ENCODE data around the gene SSR4.

Gene SSR4

DNA sequence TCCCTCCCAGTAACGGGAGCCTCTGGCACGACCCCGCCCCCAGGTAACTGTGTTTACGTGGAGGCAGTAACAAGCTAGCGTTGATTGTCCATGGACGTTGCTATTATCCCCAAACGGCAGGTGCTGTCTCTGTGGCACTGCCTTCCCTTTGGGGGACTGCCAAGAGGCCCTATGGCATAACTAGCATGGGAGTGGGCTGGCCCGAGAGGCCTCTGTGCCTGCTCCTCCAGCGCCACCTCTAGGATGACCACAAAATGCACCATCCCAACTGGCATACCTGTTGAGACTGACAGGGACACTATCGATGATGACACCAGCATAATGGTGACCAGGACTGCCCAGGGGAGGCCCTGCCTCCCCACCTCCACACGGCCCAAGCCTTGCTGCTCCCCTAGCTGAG, 12.2 kb upstream of the SSR4 start:
- DNase-seq = no peak

GRCh38 chrX:153782871-153783270, 11.6 kb upstream of the SSR4 start:
- no peak for DNase-seq

DNA sequence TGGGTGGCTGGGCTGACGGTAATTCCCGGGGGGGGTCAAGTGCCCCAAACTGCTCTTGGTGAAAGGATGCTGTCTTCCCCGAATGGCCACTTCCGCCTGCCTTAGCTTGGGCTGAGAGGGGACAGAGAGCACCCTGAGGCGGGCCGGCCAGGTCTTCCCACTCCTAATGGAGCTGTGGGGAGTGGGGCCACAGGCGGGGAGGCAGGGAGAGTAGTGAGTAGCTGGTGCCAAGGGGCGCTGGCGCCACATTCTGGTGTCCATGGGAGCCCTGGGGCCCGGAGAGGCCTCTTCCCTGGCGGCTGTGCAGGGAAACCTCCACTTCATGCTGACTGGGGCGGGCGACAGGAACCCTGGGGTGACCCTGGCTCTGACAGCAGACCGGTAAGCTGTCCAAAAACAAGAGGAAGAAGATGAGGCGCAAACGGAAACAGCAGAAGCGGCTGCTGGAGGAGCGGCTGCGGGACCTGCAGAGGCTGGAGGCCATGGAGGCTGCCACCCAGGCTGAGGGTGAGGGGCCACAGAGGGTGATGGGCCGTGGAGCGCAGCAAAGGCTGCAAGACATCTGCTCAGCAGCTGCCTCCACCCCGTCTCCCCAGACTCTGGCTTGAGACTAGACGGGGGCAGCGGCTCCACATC, 11.0 kb upstream of the SSR4 start:
- DNase-seq = no peak

DNA sequence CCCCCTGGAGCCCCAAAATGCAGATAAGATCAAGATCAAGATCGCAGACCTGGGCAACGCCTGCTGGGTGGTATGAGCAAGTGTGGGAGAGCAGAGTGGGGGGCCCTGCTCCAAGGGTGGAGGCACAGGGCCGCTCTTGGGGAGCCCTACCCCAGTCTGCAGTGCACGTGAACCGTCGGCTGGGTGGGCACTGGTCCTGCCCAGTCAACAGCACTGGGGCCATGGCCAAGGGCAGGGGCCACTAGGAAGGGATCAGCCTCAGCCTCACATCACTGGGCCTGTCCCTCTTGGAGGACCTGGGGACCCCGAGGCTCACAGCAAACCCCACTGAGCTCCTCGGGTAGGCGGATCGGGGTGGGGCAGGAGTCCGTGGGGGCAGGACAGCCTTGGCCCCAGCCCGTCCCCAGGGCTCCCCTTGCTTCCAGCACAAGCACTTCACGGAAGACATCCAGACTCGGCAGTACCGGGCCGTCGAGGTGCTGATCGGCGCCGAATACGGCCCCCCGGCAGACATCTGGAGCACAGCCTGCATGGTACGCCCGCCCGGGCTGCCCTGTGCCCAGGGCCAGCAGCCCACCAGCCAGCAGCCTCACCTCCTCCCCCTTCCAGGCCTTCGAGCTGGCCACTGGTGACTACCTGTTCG, 10.0 kb upstream of the SSR4 start:
- no peak for DNase-seq

- DNase-seq = no peak
Measured at GRCh38 chrX:153786669-153787068, 7.8 kb upstream of the SSR4 start.

DNA sequence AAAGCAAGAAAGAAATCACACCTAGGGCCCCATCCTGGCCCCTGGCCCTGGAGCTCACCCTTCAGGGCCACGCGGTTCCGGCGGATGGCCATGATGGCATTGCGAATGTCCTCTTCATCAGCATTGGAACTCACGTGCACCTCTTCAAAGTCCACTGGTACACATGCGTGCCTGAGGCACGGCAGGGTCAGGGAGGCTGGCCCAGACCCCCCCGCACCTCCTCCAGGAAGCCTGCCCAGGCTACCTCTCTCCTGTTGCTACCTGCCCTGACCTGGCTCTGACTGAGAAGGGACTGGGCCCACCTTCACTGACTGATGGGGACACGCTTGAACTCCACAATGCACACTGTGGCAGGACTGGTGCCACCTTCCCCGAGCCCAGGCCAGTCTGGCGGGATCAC, 4.8 kb upstream of the SSR4 start:
- DNase-seq = no peak

- no peak for DNase-seq
Measured at GRCh38 chrX:153791104-153791852, 3.2 kb upstream of the SSR4 start.

DNA sequence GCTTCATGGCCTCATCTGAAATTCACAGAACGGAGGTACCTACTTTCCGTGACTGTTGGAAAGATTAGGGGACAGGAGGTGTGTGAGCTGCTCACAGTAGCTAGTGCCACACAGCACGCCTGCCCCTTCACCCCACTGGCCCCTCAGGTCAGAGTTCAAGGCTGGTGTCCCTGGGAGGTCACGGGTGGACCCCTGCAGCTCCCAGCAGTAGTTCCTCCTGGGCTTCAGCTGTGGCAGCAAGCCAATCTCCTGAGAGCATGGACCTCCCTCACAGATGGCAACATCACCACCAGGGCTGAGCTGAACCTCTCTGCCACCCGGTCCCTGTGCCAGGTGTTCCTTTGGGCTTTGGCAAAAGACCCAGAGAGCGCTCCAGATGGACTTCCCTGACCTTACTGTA, 2.1 kb upstream of the SSR4 start:
- DNase-seq = no peak

GRCh38 chrX:153793291-153793690, 1.2 kb upstream of the SSR4 start:
- no peak for DNase-seq

DNA sequence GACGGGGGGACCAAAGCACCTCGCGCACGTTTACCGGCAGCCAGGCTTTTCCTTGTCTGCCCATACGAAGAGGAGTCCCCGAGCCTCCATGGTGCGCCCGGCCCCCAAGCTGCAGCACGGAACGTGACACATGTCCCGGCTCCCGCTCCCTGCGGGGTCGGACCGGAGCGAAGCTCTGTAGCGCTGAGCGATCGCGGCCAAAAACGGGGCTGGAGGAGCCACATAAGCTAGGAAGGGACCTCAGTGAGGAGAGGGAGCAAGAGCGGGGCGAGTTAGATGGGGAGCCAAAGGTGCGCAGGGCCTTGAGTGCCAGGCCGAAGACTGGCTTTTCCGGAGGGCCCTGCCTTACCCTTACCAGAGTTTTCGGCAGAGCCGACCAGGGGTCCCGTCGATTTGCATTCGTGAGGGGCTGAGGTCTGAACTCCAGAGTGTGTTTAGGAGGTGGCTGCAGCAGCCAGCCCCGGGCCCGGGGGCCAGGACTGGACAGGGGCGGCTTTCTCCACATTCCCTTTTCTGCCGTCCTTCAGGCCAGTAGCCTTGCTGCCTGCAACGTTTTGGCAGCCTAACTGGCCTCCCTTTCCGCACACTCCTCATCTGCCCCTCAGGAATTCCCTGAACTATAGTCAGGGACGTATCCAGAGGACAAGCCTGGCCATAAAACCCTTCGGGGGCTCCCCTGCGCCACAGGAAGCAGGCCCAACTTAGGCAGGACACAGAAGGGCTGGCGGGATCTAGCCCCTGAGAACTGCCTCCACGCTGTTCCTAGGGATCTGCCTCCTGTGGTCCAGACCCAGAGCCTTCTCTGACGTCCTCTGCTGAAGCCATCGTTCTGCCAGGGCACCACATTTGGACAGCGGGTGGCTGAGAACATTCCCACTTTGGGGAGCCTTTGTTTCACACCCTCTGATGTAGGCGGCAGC, 689 bp downstream of the SSR4 start:
- no peak for DNase-seq

- no peak for DNase-seq
Measured at GRCh38 chrX:153797415-153798015, 3.0 kb downstream of the SSR4 start.

GRCh38 chrX:153799326-153799725, 4.9 kb downstream of the SSR4 start:
- DNase-seq = no peak

- no peak for DNase-seq
Measured at GRCh38 chrX:153800177-153800722, 5.8 kb downstream of the SSR4 start.

GRCh38 chrX:153800746-153801145, 6.3 kb downstream of the SSR4 start:
- no peak for DNase-seq

- no peak for DNase-seq
Measured at GRCh38 chrX:153801669-153802068, 7.2 kb downstream of the SSR4 start.

GRCh38 chrX:153802513-153803045, 8.1 kb downstream of the SSR4 start:
- DNase-seq = no peak

DNA sequence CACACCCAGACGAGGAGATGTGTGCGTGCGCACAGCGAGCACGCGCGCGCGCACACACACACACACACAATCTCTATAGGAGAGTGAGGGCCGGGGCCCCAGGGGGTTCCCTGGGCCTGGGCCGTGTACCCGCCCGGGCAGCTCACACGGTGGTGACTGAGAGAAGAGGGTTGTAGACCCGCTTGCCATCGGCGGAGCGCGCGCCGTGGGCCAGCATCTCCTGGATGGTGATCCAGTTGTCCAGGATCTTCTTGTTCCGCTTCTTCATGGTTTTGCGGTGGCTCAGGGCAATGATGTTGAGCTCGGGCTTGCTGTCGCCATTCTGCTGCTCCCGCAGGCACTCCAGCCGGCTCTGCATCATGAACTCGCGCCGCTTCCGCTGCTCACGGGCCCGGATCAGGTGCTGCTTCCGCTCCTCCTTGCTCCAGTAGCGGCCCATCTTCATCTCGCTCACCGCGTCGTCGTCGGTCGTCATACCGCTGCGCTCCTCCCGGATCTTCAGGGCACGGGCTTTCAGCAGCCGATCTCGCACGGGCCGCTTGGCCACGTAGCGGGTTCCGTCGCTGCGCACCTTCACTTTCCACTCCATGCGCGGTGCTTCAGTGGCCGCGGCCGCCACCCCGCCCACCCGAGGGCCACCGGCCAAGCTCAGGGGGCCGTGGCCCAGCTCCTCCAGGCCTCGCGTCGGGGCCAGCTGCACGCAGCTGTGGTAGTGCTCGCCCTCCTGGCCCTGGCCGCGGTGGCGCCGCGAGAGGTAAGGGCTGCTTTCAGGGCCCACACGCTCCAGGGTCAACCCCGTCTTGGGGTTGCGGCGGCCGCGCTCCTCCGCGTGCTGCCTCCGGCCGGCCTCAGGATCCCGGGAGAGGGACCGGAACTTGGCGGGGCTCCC, 9.0 kb downstream of the SSR4 start:
- no peak for DNase-seq

DNA sequence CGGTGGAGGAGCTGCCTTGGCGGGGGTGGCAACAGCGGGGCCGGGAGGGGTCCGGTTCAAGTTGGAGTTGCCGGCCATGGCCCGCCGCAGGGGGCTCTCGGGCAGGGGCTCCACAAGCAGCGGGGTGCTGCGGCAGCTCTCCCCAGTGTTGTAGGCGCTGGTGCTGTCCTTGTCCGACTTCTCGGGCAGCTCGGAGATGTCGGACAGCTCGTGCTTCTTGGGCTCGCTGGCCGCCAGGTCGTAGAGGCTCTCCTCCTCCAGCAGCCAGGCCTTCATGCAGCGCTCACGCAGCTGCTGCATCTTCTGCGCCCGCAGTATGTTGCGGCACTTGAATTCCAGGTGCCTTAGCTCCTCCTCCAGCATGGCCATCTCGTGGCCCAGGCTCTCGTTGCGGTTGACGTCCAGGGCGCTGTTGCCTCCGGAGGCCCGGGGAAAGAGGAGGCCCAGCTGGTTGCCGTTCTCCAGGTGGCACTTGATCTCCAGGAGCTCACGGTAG, 9.7 kb downstream of the SSR4 start:
- DNase-seq = no peak

DNA sequence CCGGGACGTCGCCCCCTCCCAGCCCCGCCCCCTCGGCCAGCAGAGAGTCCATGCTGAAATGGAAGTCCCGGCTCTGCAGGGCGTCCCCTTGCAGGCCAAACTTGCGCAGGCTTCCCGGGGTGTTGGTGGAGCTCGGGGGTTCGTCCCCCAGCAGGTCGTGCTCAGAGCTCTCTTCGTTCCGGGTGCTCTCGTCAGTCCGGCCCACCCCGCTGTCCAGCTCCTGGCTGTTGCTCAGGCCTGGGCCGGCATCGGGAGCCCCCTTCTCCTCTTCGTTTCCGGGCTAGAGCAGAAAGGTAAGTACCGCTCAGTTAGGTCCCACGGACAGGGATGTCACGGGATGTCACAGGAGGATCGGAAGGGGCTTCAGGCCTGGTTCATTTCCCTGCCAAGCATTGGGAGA, 10.2 kb downstream of the SSR4 start:
- DNase-seq = no peak

GRCh38 chrX:153805436-153805835, 11.0 kb downstream of the SSR4 start:
- DNase-seq = no peak

- no peak for DNase-seq
Measured at GRCh38 chrX:153806999-153807575, 12.6 kb downstream of the SSR4 start.
